HG03342 (cell line): Measurements from ENCODE around the gene MICAL2.

Experiments used
- ATAC-seq: cut with Tn5 transposase; IDR thresholded peaks from one replicate; pipeline ENCODE4 v1.9.1; 2021; ENCODE audit warnings: mild to moderate bottlenecking, moderate library complexity; ENCODE audit not compliant: unreplicated experiment

MICAL2 gene

DNA sequence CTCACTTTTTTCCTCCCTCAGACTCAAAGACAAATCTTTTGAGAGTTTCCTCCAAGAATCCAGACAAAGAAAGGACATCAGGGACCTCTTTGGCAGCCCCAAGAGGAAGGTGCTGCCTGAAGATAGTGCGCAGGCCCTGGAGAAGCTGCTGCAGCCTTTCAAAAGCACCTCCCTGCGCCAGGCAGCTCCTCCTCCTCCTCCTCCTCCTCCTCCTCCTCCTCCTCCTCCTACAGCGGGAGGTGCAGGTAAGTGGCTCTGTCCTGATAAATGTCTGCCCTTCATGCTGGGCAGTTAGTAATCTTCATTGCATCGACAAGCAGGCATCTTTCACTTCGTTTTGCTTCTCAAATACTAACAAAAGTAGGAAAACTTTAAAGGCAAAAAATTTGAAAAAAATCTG is 184.2 kb downstream of the MICAL2 start:
- no peak for ATAC-seq

DNA sequence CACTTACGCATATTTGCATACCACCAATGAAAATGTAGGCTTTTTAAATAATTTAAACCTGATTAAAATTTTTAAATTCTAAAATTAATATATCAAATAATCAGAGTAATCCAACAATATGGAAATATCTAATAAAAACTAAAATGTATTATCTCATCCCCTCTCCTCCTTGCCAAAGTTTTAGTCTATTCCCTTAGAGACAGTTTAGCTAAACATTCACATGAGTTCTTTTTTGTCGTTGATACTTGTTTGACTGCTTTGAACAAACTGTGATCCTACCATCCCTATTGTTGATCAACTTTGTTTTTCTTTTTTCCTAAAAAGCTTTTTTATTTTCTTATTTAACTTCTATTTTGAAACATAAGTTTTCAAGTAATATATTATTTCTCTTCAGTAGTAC is 185.6 kb downstream of the MICAL2 start:
- no peak for ATAC-seq

DNA sequence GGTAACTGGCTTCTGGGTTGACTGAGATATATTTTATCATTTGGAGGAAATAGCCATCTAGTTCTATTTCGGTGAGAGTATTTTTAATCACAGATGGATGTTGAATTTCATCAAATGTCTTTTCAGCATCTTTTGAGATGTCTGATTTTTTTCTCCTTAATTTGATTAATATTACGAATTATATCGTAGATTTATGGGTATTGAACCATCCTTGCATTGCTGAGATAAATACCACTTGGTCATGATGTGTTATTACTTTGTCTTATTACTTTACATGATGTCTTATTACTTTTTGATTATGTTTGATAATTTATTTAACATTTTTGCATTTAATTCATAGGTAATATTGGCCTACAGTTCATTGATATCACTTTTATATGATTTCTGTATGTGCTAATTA is 188.2 kb downstream of the MICAL2 start:
- ATAC-seq, result no peak

DNA sequence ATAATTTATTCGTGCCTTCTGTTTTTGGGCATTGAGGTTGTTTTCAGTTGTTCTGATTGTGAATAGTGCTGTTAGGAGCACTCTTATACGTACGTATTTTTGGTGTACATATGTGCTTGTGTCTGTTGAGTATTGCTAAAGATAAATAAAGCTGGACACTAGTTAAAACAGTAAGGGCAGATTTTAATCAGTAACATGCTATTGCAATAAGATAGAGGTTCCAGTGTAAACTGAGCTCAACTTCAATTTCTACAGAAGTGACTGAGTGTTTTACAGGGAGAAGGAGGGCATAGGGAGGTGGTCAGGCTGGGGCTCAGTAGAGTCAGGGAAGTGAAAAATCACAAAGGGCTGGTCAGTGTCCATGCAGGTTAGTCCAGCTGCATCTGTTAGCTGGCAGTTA is 191.0 kb downstream of the MICAL2 start:
- no peak for ATAC-seq

DNA sequence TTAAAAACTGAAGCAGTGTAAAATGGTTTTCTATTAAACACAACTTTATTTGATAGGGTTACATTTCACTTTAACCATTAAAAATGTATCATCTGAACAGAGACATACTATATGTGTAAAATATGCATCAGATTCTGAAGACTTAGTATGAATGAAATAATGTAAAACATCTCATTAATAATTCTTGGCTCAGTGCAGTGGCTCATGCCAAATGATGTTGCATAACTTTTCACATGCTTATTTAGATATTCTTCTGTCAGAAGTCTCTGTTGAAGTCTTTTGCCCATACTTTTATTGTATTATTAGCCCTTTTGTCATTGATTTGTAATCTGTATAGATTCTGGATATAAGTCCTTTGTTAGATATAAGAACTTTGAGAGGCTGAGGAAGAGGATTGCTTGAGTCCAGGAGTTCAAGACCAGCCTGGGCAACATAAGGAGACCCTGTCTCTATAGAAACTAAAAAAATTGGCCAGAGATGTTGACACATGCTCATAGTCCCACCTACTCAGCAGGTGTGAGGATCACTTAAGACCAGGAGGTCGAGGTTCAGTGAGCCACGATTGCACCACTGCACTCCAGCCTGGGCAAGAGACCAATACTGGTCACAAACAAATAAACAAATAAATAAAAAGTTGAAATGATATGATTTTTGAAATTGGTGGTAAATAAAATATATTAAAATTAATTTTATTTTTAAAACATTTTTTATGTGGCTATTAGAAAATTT is 193.2 kb downstream of the MICAL2 start:
- ATAC-seq, result no peak

DNA sequence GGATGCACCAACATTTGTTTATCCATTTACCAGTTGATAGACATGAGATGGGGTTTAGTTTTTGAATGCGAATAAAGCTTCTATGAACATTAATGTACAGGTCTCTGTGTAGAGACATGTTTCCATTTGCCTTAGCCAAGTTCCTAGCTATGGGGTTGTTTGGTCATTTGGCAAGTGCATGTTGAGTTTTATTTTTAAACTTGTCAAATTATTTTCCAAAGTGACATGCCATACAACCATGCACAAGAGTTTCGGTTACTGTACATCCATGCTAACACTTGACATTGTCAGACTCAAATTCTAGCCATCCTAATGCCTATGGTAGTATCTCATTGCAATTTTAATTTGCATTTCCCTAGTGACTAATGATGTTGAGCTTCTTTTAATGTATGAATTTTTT is 196.4 kb downstream of the MICAL2 start:
- no peak for ATAC-seq

DNA sequence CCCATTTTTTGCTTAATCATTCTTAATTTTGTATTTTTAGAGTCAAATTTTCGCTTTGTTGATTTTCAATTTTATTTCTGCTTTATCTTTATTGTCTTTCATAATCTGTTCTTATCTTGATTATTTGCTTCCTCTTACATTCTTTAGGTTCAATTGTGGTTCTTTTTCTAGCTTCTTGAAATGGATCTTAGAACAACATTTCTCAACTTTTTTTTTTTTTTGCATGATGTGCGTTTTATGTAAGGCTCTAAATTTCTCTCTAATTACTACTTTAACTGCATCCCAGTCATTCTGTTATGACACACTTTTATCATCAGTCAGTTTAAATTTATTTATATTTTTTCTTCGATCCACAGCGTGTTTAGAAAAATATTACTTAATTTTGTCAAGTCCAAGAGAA is 201.7 kb downstream of the MICAL2 start:
- no peak for ATAC-seq
